Psoas muscle (tissue), 8 donors: ENCODE data around the gene KSR1. TPM values are rescaled to one million over a fixed set of nuclear protein-coding genes. Genes with fewer than 3 reads are reported as not detected.
"Not testable (repeated sequence)": the region's sequence is repeated elsewhere in the genome, so short reads cannot be mapped to it uniquely, and the experiment has no call there.

Experiments
- ATAC-seq, 4 donors: fragments of 200-7000 bp; cut with Tn5 transposase; one replicate each; pipeline ENCODE4 v1.9.1; 2020; ENCODE audit warnings: moderate library complexity in 3 of 4, mild to moderate bottlenecking in 2 of 4
- DNase-seq, 2 donors: peaks; one replicate each; pipeline ENCODE4 v3.0.0-alpha.2; 2020
- H3K27ac ChIP-seq: fragments of 200-600 bp; one replicate; pipeline ENCODE4 v1.8.0; 2022
- H3K27me3 ChIP-seq, 3 donors: fragments of 200-600 bp in 1 of 3; one replicate each; pipeline versions ENCODE4 v1.6.1 to v1.8.0; 2013 to 2022; ENCODE audit warnings: low read length in 2 of 3, mild to moderate bottlenecking in 2 of 3, moderate library complexity in 1 of 3; ENCODE audit not compliant: insufficient read depth in 3 of 3
- H3K36me3 ChIP-seq, 2 donors: fragments of 200-600 bp in 1 of 2; one replicate each; pipeline versions ENCODE4 v1.6.1 to v1.8.0; 2013 to 2022; ENCODE audit warnings: low read depth in 1 of 2, mild to moderate bottlenecking in 1 of 2, moderate library complexity in 1 of 2; ENCODE audit not compliant: insufficient read depth in 1 of 2
- H3K4me1 ChIP-seq: fragments of 200-600 bp; one replicate; pipeline ENCODE4 v1.8.0; 2022
- H3K4me3 ChIP-seq: fragments of 200-600 bp; one replicate; pipeline ENCODE4 v1.8.0; 2022; ENCODE audit warnings: mild to moderate bottlenecking
- H3K9me3 ChIP-seq: fragments of 200-600 bp; one replicate; pipeline ENCODE4 v1.8.0; 2022
- WGBS, 3 donors: extraction: QIAGEN DNeasy Blood & Tissue Kit; methylation state at CpG; one replicate each; pipeline versions ENCODE4 v1.1.6 to v1.1.7; 2013; 5-methylcytosine and 5-hydroxymethylcytosine counted together
- intact Hi-C, 2 donors: fragments of 100-400 bp; cut with DNase I; formaldehyde crosslinking; loops; one replicate each; pipeline versions ENCODE4 v1.11.0 to v1.14.2; 2022
- polyA plus RNA-seq, 3 donors: library from polyadenylated mRNA; stranded (reverse); fragments of 200-250 nt; gene quantifications; one replicate each; pipeline ENCODE4 v1.2.3, GENCODE V29; 2013
- total RNA-seq, 4 donors: library from RNA; stranded (reverse); fragmentation: NEBNext Ultra II Directional in 2 of 4; extraction: Animal tissue kit (Norgen Biotek cat#: 25700) in 2 of 4; gene quantifications; one replicate each; pipeline versions ENCODE4 v1.2.1 to v1.2.4, GENCODE V29; 2021 to 2023
- TF ChIP-seq, protein P1 (sequence below): fragments of 200-600 bp; IDR thresholded peaks from one replicate; pipeline ENCODE4 v1.8.0; 2022; ENCODE audit warnings: antibody characterized with exemption
- donor health status: healthy with polysubstance abuse.
- donor health status: DM: no; HTN: no; CAD: no; lungs with moderate emphysema.
- donor health status: Bipolar disorder and iron deficiency.
- donor health status: healthy.
- donor health status: DM: yes; HTN: yes; CAD: no.
- donor health status: DM: no; HTN: no; CAD: no.
- donor health status: DM: no; HTN: no; CAD: no.
- donor health status: DM: yes; HTN: yes; CAD: no.

Gene KSR1
- total and polyA plus RNA-seq, 7 donors, result 7.8 to 93.0 (median 46.5) TPM

DNA sequence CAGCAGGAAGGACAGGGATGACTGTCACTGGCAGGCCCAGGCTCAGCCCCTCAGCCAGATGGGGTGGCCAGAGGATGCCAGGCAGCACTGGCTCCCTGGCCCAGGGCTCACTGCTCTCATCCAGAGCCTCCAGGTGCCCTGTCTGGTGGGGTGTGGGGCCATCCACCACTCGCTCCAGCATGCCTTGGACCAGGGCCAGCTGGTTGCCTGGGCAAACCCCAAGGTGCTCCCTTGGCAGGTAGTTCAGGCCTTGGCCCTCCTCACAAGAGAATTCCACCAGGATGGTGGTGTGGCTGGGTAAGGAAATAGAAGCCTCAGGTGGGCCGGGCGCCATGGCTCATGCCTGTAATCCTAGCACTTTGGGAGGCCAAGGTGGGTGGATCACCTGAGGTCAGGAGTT is 204.2 kb downstream of the KSR1 start:
- ATAC-seq (no peak), DNase-seq (no peak)
- 83 to 88% (median 87%) methylated on average over 3 of the region's 3 CpGs for WGBS, 3 donors
- intact Hi-C loops, result no loop called here
- no peaks in the 10 kb centered on the region for H3K36me3 ChIP-seq
- no peaks in the 10 kb centered on the region for H3K27me3 ChIP-seq
- no peak overlapping the region for H3K27ac ChIP-seq
- no peak overlapping the region for H3K4me3 ChIP-seq
- no peaks in the 10 kb centered on the region for H3K9me3 ChIP-seq
- no peaks in the 10 kb centered on the region for H3K4me1 ChIP-seq
- TF ChIP-seq, protein P1, sequence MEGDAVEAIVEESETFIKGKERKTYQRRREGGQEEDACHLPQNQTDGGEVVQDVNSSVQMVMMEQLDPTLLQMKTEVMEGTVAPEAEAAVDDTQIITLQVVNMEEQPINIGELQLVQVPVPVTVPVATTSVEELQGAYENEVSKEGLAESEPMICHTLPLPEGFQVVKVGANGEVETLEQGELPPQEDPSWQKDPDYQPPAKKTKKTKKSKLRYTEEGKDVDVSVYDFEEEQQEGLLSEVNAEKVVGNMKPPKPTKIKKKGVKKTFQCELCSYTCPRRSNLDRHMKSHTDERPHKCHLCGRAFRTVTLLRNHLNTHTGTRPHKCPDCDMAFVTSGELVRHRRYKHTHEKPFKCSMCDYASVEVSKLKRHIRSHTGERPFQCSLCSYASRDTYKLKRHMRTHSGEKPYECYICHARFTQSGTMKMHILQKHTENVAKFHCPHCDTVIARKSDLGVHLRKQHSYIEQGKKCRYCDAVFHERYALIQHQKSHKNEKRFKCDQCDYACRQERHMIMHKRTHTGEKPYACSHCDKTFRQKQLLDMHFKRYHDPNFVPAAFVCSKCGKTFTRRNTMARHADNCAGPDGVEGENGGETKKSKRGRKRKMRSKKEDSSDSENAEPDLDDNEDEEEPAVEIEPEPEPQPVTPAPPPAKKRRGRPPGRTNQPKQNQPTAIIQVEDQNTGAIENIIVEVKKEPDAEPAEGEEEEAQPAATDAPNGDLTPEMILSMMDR, result no peak

DNA sequence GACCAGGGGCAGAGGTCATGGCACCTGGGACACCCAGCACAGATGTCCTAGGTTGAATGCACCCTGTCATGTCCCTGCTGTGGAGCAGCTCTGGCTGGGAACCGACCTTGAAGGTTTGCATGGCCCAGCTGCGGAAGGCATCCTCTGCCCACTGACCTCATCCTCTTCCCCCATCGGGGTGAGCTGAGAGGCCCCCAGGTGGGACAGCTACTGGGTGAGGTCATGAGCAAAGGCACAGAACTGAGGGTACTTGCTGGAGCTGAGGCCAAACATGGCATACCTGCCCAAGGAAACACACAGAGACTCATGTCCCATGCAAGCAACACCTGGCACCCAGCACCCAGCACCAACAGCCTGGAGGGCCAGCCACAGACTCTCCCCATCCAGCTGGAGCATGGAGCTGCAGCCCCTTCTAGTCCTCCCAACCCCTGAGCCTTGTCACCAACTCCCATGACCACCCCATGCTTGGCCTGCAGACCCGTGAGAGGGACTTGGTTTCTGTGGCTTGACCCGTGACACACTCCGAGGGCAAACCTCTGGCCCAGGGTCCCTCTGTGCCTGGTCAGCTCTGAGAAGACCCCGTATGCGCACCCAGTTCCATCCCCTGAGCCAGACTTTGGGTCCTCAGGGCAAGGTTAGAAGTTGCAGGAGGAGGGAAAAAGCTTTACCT is 207.8 kb downstream of the KSR1 start:
- ATAC-seq, result no peak
- intact Hi-C loops, result no loop called here
- Histone ChIP-seq H3K27me3 (no peaks in the 10 kb centered on the region), H3K4me3 (no peak overlapping the region), H3K4me1 (no peaks in the 10 kb centered on the region), H3K27ac (no peak overlapping the region), H3K36me3 (no peaks in the 10 kb centered on the region), H3K9me3 (no peaks in the 10 kb centered on the region)
- TF ChIP-seq, protein P1, result no peak
- WGBS, 3 donors, result 85 to 91% (median 91%) methylated on average over 8 of the region's 8 CpGs
- DNase-seq, result no peak

DNA sequence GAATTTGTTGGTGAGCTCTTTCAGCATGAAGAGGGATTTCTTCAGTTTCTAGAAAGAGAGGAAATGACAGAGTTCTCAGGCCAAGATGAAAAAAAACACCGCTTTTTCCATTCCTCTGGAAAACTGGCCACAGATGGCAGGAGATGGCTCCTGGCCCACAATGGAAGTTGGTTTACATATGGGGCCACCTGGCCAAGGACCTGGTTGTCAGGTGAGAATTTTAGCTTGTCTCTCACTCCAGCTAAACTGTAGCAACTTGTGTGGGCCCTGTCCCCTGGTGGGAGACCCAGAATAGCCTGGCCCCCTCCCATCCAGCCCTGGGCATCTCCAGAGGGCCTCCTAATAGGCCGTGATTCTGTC is 208.3 kb downstream of the KSR1 start:
- no peaks in the 10 kb centered on the region for H3K27me3 ChIP-seq
- no peak for DNase-seq
- TF ChIP-seq, protein P1, result no peak
- no peak overlapping the region for H3K27ac ChIP-seq
- H3K4me1 ChIP-seq, result no peaks in the 10 kb centered on the region
- no peaks in the 10 kb centered on the region for H3K9me3 ChIP-seq
- no peaks in the 10 kb centered on the region for H3K36me3 ChIP-seq
- no peak overlapping the region for H3K4me3 ChIP-seq
- intact Hi-C loops, result no loop called here
- no peak for ATAC-seq
- WGBS, 3 donors, result 44 to 65% (median 57%) methylated on average over 2 of the region's 2 CpGs

DNA sequence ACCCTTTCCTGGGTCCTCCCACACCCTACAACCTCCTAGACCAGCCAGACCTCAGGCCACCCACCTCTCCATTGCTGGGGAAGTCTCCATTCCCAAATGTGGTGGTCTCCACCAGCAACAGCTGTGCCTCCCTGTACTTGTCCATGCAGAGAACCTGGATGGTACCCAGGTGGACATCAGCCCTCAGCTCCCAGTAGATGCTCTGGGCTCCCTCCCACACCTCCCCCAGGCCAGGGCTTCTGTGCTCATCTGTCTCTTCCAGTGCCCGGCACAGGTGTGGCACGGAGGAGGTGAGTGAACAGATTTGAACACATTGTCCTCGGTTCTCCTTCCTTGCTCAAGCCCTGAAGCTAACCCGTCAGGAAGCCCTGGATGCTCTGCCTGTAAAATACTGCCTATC is 209.3 kb downstream of the KSR1 start:
- Histone ChIP-seq H3K27ac (no peak overlapping the region), H3K27me3 (no peaks in the 10 kb centered on the region), H3K36me3 (no peaks in the 10 kb centered on the region), H3K4me3 (no peak overlapping the region), H3K9me3 (no peaks in the 10 kb centered on the region), H3K4me1 (no peaks in the 10 kb centered on the region)
- 81 to 86% (median 86%) methylated on average over 4 of the region's 4 CpGs for WGBS, 3 donors
- ATAC-seq, result no peak
- intact Hi-C loops, result no loop called here
- TF ChIP-seq, protein P1, result no peak
- no peak for DNase-seq

DNA sequence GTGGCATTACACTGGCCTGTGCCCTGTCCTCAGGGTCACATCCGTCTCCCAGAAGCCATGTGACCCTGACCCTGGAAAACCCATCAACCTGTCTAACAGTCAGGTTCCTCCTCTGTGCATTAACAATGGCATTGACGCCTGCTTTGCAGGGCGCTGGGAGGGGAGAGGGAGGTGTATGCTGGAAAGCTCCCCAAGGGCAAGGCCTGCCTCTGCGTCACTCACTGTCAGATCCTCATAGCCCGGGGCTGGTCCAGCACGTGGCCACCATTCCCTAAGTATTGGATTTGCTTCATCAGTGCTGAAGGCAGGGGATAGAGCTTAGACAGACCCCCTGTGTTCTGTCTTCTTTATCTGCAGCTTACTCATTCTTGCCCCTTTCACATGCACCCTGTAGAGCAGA is 210.0 kb downstream of the KSR1 start:
- intact Hi-C loops, H3K9me3 ChIP-seq, H3K4me3 ChIP-seq, ATAC-seq, H3K27ac ChIP-seq, H3K36me3 ChIP-seq, DNase-seq, H3K27me3 ChIP-seq, H3K4me1 ChIP-seq: not testable (repeated sequence)
- 78 to 82% (median 81%) methylated on average over 6 of the region's 6 CpGs for WGBS, 3 donors
